Measurements from ENCODE around the gene LMNTD1. TPM values are rescaled to one million over a fixed set of nuclear protein-coding genes. Genes with fewer than 3 reads are reported as not detected.

LMNTD1 gene
- total RNA-seq, 4 donors from 2014 or later: not detected

- TF ChIP-seq, protein P1, sequence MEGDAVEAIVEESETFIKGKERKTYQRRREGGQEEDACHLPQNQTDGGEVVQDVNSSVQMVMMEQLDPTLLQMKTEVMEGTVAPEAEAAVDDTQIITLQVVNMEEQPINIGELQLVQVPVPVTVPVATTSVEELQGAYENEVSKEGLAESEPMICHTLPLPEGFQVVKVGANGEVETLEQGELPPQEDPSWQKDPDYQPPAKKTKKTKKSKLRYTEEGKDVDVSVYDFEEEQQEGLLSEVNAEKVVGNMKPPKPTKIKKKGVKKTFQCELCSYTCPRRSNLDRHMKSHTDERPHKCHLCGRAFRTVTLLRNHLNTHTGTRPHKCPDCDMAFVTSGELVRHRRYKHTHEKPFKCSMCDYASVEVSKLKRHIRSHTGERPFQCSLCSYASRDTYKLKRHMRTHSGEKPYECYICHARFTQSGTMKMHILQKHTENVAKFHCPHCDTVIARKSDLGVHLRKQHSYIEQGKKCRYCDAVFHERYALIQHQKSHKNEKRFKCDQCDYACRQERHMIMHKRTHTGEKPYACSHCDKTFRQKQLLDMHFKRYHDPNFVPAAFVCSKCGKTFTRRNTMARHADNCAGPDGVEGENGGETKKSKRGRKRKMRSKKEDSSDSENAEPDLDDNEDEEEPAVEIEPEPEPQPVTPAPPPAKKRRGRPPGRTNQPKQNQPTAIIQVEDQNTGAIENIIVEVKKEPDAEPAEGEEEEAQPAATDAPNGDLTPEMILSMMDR (IDR thresholded peaks at IDR 0.05; ENCODE audit: low read depth): no peak
Measured at GRCh38 chr12:25447046-25447445, 106.0 kb downstream of the LMNTD1 start.

GRCh38 chr12:25438638-25439037 is 114.4 kb downstream of the LMNTD1 start:
- TF ChIP-seq, protein P1 (IDR thresholded peaks at IDR 0.05; ENCODE audit: low read depth): no peak

DNA sequence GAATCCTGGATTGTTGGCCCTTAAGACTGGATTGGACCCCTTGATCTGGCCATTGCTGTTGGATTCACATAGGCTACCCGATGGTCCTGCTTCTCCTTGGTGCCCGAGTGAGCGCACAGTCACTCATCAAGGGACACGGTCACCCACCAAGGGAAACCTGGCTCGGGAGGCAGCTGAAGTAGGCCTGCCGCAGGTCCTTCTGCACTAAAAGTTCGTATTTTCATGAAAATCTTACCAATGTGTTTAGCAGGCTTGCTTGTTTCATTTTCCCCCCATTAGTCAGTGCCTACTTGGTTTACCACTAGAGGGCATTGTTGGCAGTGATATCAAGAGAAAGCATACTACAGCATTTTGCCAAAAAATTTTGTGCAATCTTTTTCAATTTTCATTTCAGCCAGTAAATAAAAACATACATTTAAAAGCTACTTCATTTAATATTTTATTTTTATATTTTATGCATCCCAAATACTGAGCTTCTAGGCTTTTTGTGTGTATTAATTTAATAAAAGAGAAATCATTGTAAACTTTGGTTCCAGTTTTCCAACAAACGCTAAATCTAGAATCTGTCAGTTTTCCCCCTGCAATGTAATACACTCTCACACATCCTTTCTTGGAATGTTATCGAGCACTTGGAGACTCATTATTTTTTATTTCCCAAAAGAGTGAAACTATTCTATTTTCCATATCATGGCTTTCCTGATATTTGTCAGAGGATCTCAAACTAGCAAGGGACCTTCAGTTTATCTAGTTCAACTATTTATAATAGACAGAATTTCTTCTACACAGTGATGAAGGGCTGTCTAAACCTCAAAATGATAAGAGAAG is 116.7 kb downstream of the LMNTD1 start:
- TF ChIP-seq, protein P1 (IDR thresholded peaks at IDR 0.05; ENCODE audit: low read depth): no peak

GRCh38 chr12:25435431-25435830 is 117.7 kb downstream of the LMNTD1 start:
- TF ChIP-seq, protein P1 (IDR thresholded peaks at IDR 0.05; ENCODE audit: low read depth): no peak

DNA sequence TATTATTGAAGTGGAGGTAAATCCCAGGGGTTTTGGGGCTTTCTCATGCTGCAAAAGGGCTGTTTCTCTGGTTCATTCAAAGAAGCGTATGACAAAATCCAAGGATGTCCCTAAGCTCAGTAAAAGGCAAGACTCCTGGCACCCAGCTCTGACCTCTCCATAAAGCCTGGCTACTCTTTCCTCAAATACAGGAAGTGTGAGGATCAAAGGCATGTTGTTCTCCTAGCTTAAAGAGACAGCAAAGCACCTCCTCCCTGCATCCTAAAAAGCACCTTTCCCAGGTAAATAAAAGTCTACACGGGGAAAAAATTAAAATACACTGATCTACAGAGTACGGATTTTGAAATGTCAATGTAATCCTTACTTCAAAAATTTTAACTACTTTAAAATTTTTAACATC is 118.6 kb downstream of the LMNTD1 start:
- TF ChIP-seq, protein P1 (IDR thresholded peaks at IDR 0.05; ENCODE audit: low read depth): no peak

GRCh38 chr12:25433581-25434325 is 119.3 kb downstream of the LMNTD1 start:
- TF ChIP-seq, protein P1 (IDR thresholded peaks at IDR 0.05; ENCODE audit: low read depth): no peak

- TF ChIP-seq, protein P1 (IDR thresholded peaks at IDR 0.05; ENCODE audit: low read depth): no peak
Measured at GRCh38 chr12:25433024-25433423, 120.1 kb downstream of the LMNTD1 start.

Measured in subcutaneous adipose tissue (tissue), 4 donors.